Gastrocnemius medialis (tissue), 4 donors: ENCODE measurements around the gene POLR2J2.
"Not testable (repeated sequence)": the region's sequence is repeated elsewhere in the genome, so short reads cannot be mapped to it uniquely, and the experiment has no call there.

Experiments used
- CTCF ChIP-seq, 5 experiments: fragments of 450-650 bp in 3 of 5; fragments of 200-600 bp in 2 of 5; sonication (generic) in 2 of 5; IDR thresholded peaks in 4 of 5; conservative IDR thresholded peaks in 1 of 5; 1 replicate in 4 of 5; 2 replicates in 1 of 5; pipeline ENCODE4 v1.5.1; 2016 to 2019; ENCODE audit warnings: antibody characterized with exemption in 5 of 5, mild to moderate bottlenecking in 3 of 5, moderate library complexity in 3 of 5
- POLR2A ChIP-seq, 2 donors: fragments of 450-650 bp; IDR thresholded peaks; one replicate each; pipeline ENCODE4 v1.6.1; 2017; ENCODE audit warnings: antibody characterized with exemption in 2 of 2, mild to moderate bottlenecking in 2 of 2, moderate library complexity in 2 of 2

GRCh38 chr7:102636956-102637355 lies 34.5 kb downstream of the POLR2J2 start:
- TF ChIP-seq POLR2A (IDR thresholded peaks at IDR 0.05); CTCF (IDR thresholded peaks at IDR 0.05 in 4 of 5, conservative IDR thresholded peaks at IDR 0.05 in 1 of 5): not testable (repeated sequence)
